ENCODE measurements around the gene DTNBP1.
A peak's percentile ranks its signal among the peaks of the same experiment; 100 is the strongest.

Gene DTNBP1

GRCh38 chr6:15623276-15624116, 39.3 kb downstream of the DTNBP1 start:
- no peak for DNase-seq (ENCODE audit: low spot score)

- no peak for DNase-seq (ENCODE audit: low spot score)
Observed at GRCh38 chr6:15622045-15622740, 40.6 kb downstream of the DTNBP1 start.

- no peak for DNase-seq (ENCODE audit: low spot score)
Observed at GRCh38 chr6:15621203-15622044, 41.4 kb downstream of the DTNBP1 start.

GRCh38 chr6:15620611-15621010, 42.2 kb downstream of the DTNBP1 start:
- no peak for DNase-seq (ENCODE audit: low spot score)

- DNase-seq (ENCODE audit: low spot score): no peak
Observed at GRCh38 chr6:15619330-15619729, 43.5 kb downstream of the DTNBP1 start.

GRCh38 chr6:15618685-15619084, 44.1 kb downstream of the DTNBP1 start:
- DNase-seq (ENCODE audit: low spot score): no peak

- DNase-seq (ENCODE audit: low spot score): no peak
Observed at GRCh38 chr6:15616261-15616660, 46.6 kb downstream of the DTNBP1 start.

GRCh38 chr6:15615802-15616201, 47.0 kb downstream of the DTNBP1 start:
- no peak for DNase-seq (ENCODE audit: low spot score)

GRCh38 chr6:15614277-15614676, 48.6 kb downstream of the DTNBP1 start:
- no peak for DNase-seq (ENCODE audit: low spot score)

GRCh38 chr6:15608396-15608795, 54.4 kb downstream of the DTNBP1 start:
- DNase-seq (ENCODE audit: low spot score): no peak

- DNase-seq (ENCODE audit: low spot score): no peak
Observed at GRCh38 chr6:15607603-15608002, 55.2 kb downstream of the DTNBP1 start.

- no peak for DNase-seq (ENCODE audit: low spot score)
Observed at GRCh38 chr6:15606347-15606746, 56.5 kb downstream of the DTNBP1 start.

- DNase-seq (ENCODE audit: low spot score): no peak
Observed at GRCh38 chr6:15604843-15605242, 58.0 kb downstream of the DTNBP1 start.

- peak; percentile 15 for DNase-seq (ENCODE audit: low spot score)
Observed at GRCh38 chr6:15602154-15602553, 60.7 kb downstream of the DTNBP1 start.

GRCh38 chr6:15598273-15598798, 64.5 kb downstream of the DTNBP1 start:
- DNase-seq (ENCODE audit: low spot score): no peak

- no peak for DNase-seq (ENCODE audit: low spot score)
Observed at GRCh38 chr6:15596186-15596896, 66.5 kb downstream of the DTNBP1 start.

GRCh38 chr6:15595461-15596173, 67.2 kb downstream of the DTNBP1 start:
- no peak for DNase-seq (ENCODE audit: low spot score)

GRCh38 chr6:15594512-15595259, 68.1 kb downstream of the DTNBP1 start:
- DNase-seq (ENCODE audit: low spot score): no peak

GRCh38 chr6:15593798-15594197, 69.0 kb downstream of the DTNBP1 start:
- DNase-seq (ENCODE audit: low spot score): no peak

GRCh38 chr6:15592610-15593009, 70.2 kb downstream of the DTNBP1 start:
- no peak for DNase-seq (ENCODE audit: low spot score)

All from CD4-positive, alpha-beta T cell treated with Interleukin-6 at 100 ng/mL for 8 hours (primary cell).